HG03025 (cell line): ENCODE measurements around the gene GNAS-AS1.
"Not testable (repeated sequence)": the region's sequence is repeated elsewhere in the genome, so short reads cannot be mapped to it uniquely, and the experiment has no call there.

Experiments
- ATAC-seq: cut with Tn5 transposase; IDR thresholded peaks from one replicate; pipeline ENCODE4 v1.9.1; 2021; ENCODE audit warnings: mild to moderate bottlenecking, moderate library complexity; ENCODE audit not compliant: unreplicated experiment, low FRiP score

Gene GNAS-AS1

DNA sequence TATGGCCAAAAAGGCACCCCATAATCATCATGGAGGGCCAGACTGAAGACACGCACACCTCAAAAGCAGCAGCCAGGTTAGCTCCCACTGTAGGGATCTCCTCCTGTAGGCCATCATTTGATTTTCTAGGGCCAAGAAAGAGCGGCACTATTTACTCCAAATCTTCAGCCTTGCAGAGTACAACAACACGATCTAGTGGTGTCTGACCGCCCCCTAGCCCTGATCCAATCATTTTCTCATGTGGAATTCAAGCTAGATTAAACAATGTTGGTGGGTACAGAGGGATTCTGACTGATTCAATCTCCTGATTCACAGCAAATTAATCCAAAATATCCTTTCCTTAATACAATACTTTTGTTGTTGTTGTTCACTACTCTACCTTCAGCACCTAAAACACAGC lies 12.5 kb downstream of the GNAS-AS1 start:
- no peak for ATAC-seq

DNA sequence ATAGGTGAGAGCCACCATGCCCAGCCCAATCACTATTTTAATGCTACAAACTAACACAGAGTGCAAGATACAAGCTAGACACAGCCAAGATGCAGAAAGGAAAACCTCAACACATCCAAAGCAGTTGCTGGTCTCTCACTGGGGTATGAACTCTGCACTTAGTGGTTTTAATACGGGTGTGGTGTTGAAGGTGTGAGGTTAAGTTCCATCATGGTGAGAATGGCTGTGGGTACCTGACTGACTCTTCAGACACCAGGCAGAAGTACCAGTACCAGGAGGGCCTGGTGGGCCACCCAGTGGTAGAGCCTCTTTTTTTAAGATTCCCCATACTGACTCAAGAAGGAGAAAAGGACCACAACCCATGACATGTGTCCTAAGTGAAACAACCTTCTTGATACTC lies 13.0 kb downstream of the GNAS-AS1 start:
- ATAC-seq = no peak

DNA sequence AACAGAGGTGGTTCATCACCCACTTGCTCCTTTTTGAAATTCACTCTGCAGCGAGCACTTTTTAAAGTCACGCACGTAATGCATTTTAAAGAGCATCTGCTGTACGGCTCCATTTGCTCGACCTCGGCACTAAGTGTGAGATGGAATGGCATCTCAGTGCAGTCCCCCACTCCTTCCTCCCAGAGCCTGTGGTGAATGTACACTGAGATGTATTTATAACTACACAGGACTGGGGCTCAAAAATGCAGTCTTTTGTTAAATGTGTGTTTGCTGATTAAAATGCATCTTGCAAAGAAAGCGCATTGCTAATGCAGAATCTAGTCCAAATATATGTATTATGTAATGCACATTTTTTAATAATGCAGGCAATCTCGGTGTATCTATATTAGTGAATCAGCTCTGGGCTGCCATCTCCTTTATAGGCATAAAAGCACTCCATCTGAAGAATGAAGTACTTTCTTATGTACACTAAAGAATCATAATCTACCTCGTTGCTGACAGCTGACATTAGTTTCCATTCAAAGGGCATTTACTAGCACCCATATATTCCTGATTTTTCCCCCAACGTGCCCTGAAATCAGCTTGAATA lies 14.0 kb downstream of the GNAS-AS1 start:
- no peak for ATAC-seq

DNA sequence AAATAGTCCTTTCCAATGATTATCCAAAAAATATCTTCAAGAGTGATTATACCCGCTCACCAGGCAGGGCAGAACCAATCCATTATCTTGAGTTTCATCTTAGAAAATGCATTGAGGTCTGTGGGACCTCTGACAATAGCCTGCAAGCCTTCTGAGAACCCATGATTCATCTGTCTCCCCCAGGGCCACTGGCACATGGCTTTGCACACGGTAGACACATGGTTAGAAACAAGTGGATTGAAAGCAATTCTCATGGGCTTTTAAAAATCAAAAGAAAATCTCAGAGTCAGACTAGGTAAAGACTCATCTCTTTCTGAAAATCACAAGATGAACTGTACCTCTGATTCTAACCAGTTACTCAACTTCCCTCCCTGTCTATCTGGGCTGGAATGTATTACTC lies 15.5 kb downstream of the GNAS-AS1 start:
- ATAC-seq = no peak

DNA sequence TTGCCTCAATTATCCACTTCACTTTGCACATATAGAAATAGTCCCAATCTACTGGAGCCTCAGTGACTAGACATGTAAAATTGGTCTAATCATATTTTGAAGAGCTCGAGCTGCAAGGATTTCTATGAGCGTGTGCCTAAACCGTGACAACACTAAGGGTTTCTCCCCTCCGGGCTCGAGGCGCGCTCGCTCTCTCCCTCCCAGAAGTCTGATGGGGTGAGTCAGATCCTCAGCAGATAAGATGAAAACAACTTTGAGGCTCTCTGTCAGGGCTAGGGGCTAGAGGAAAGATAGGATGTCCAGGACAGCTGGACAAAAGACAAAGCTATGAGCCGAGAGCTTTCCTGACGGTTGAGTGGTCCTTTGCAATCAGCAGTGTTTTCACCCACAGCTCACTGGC lies 16.8 kb downstream of the GNAS-AS1 start:
- ATAC-seq = no peak

DNA sequence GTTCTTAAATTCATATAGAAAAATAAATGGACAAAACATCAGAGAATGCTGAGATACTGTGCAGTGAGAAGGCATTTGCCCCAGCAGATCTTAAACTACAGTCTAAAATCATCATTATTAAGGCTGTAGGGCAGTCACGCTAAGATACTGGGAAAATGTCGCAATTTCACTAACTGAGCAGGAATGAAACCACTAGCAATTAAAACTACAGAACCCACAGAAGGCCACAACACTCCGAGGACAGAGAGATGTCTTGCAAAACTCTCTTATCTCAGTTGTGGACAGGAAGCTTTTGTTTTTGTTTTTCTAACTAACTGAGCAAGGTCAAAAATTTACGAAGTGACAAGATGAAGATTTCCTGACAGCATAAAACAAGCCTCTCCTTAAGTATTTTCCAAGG lies 18.2 kb downstream of the GNAS-AS1 start:
- no peak for ATAC-seq

DNA sequence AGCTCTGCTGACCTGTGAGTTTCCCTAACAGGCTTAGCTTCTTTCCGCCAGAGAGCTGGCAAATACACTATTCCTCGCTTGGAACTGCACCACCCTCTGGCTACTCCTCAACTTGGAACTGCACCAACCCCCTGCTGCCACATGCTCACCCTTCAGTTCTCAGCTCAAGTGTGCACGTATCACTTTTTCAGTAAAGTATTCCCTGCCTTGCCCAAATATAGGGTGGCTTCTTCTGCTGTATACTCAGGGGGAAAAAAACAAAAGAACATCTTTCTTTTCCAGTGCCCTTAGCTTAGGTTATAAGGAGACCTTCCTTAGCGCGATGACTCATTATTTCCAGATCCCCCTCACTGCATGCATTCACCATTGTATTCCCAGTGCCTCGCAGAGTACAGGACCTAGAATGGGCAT lies 21.2 kb downstream of the GNAS-AS1 start:
- no peak for ATAC-seq

DNA sequence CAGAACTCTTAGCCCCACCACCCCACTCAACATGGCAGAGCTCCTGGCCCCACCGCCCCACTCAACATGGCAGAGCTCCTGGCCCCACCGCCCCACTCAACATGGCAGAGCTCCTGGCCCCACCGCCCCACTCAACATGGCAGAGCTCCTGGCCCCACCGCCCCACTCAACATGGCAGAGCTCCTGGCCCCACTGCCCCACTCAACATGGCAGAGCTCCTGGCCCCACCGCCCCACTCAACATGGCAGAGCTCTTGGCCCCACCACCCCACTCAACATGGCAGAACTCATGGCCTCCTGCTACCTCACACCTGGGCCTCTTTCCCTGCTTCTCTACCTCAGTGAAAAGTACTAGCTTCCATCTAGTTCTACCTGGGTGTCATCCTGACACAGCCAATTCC lies 21.9 kb downstream of the GNAS-AS1 start:
- ATAC-seq = not testable (repeated sequence)

DNA sequence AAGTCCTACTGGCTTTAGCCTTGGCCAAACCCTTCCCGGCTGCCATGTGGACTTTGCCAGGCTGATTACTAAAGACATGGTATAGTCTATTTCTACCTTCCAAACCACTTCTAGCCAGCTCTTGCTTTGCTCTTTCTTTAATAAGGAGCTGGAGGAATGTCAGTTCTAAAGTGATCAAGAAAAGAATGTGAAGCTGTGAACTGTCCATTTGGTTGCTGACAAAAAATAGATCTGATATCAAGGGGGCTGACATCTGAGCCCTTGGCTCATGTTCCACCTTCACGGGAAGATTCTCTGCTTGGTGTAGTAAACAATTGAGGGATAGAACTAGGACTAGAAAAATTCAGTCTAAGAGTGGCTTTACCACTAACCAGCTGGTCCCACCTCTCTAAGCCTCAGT lies 22.6 kb downstream of the GNAS-AS1 start:
- no peak for ATAC-seq

DNA sequence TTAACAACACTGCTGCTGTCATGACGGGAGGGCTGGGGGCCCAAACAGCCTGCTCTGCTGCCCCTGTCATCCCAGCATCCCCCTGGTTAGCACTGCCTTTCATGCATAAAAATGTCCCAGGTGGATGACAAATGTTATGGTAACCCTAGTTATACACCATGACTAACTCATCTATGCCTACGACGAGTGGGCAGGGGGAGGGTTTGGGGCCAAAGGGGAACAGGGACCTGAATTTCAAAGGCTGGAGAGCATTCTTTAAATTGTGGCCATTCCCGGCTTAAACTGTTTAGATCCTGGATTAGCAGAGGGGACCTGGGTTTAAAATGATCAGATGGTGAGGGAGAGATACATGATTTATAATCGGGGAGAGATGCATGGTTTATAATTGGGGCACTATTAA lies 24.4 kb downstream of the GNAS-AS1 start:
- ATAC-seq = no peak

DNA sequence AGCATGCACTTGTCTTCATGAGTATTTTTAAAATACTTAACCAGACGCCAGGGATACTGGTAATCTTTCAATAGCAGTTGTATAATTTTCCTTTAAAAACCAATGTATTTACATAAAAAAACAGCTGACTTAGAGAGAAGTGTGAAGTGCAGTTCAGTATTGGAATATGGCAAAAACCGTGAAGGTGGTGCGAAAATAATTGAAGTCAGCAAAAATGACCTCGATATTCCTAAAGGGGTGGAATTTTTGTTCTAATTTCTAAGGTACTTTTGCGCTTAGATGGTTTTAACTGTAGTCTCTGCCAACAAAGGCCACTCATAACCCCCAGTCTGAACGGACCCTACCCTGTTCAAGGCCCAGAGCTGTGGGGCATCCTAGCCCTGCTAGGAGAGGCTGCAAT lies 25.3 kb downstream of the GNAS-AS1 start:
- no peak for ATAC-seq

DNA sequence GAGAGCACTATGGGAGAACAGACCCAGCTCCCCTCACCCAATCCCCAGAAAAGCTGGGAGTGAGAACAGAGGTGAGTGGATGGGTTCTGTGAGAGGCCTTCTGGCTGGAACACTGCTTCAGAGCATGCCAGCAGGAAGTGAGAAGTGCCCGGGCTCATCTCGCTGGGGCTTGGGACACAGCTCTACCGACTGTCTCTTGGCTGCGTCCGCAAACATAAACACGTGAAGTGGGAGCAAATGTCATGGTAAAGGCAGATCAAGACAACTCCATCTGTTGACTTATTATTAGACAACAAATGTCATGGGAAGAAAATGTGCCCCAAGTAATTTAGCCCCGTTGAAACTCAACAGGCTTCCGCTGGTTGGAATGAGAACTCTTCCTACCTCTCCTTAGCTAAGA lies 25.9 kb downstream of the GNAS-AS1 start:
- no peak for ATAC-seq

DNA sequence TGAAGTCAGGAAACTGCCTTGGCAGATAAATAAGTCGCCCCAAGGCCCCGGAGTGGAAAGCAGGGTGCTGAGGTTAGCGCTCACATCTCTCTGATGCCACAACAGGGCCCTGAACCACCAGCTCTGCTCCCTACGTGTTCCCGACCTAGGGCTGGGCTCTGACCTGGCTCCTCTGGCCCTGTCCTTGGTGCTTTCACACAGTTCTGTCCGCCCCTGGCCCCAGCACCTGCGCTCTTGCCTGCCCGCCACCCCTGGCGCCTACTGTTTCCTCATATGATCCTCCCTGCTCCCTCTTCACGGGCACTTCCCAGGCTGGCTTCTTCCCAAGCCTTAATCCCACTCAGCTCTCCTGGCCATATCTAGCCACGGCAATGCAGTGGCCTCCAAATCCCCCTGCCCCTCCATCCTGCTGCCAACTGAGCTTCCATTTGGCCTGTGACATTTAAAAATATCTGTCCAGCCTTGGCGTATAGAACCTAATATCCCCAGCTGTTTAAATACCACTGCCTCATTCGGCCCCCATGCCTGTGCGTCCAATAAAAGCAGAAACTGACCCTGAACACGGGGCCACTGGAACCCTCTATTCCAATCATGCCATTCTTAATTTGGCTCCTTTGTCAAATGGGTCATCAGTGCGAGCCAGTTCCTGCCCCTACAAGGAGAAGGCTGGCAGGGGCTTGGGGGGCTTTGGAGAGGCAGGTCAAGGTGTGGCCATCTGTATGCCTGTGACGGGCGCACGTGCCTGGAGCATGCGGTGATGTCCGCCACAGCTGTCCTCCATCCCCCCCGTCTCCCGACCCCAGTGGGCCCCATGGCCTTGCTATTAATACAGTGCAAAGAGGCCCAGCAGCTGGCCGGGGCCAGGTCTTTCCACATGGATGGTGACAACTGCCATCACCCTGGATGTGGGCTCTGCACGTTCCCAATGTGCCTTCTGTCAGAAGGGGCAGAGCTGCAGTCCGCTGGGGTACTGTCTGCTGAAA lies 27.7 kb downstream of the GNAS-AS1 start:
- no peak for ATAC-seq

DNA sequence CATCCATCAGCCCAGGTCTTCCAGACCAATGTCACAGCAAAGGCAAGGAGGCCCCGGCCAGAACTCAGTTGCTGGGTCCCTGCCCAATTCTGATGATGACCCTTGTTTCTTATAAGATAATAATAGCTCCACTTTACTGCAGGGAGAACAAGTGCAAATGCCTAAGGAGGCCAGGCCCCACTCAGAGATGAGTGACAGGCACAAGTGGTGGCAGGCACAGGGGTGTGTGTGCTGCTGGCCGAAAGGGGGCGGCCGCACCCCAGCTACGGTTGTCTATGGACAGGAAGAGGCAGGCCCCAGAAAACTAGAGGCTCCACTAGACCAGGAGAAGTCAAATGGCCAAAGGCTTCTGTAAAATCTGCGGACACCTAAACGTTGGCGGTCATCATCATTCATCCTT lies 28.6 kb downstream of the GNAS-AS1 start:
- no peak for ATAC-seq

DNA sequence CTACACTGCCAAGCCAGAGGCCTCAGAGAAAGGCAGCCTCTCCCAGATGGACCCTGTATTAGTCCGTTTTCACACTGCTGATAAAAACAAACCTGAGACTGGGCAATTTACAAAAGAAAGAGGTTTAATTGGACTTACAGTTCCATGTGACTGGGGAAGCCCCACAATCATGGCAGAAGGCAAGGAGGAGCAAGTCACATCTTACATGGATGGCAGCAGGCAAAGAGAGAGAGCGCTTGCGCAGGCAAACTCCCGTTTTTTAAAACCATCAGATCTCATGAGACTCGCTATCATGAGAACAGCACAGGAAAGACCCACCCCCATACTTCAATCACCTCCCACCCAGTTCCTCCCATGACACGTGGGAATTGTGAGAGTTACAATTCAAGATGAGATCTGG lies 30.2 kb downstream of the GNAS-AS1 start:
- ATAC-seq = not testable (repeated sequence)

DNA sequence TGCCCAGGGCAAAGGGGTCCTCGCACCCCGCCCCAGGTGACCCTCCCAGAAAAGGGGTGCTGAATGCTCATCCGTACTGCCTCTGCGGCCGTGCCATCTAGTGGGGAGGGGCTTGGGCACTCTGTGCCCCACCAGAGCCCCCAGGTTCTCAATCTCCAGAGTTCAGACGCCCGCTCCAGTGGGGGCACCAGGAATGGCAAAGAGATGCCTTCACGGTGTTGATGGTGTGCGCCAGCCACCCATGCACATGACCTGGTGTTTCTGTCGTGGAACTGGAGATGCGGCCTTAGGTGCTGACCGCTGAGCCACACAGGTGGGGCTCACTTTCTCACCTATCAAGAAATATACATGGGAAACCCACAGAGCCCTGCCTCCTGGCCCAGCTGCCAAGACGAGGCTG lies 30.8 kb downstream of the GNAS-AS1 start:
- ATAC-seq = no peak

DNA sequence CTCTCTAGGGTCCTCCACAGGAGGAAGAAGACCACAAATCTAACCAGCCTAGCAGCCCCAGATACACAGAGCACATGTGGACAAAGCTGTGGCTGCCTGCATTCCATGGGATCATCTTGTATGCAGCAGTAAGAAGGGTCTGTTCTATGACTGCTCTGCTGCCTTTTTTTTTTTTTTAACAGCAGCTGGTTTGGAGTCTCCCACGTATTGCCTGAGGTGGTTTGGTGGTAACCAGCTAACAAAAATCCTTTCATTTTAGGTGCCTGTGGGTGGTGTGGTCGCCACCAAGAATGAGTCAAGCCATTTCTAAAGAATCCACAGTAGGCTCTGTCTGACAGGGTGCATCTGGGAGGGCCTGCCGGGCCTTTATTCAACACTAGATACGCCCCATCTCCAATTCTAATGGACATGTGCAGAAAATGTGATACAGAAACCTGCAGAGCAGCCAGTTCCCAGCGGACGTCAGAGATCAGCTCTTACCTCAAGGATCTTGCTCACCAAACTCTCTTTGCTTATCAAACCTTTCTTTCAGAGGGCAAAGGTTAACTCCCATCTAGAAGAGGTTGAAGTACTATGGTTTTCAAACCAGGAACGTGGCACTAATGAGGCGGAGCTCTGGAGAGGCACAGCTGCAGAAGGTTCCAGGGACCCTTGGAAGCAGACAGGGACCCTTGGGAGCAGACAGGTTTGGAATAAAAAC lies 32.0 kb downstream of the GNAS-AS1 start:
- ATAC-seq = no peak

DNA sequence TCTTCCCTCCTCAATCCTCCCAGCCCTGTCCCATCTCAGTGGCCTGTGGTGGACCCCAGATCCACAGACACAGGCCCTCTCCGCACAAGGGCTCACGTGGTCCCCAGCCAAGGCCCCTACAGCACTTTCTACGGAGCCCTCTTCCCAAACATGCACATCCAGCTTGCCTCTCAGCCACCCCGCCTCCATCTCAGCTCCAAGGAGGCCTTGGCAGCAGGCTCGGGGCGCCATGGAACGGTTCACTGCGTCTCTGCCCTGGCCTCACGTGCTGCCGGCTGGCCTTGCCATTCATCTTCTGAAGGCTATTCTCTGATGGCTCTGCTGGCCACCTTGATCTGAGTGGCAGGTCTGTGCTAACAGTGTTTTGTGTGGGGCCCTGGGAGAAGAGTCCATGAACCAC lies 33.0 kb downstream of the GNAS-AS1 start:
- ATAC-seq = no peak

DNA sequence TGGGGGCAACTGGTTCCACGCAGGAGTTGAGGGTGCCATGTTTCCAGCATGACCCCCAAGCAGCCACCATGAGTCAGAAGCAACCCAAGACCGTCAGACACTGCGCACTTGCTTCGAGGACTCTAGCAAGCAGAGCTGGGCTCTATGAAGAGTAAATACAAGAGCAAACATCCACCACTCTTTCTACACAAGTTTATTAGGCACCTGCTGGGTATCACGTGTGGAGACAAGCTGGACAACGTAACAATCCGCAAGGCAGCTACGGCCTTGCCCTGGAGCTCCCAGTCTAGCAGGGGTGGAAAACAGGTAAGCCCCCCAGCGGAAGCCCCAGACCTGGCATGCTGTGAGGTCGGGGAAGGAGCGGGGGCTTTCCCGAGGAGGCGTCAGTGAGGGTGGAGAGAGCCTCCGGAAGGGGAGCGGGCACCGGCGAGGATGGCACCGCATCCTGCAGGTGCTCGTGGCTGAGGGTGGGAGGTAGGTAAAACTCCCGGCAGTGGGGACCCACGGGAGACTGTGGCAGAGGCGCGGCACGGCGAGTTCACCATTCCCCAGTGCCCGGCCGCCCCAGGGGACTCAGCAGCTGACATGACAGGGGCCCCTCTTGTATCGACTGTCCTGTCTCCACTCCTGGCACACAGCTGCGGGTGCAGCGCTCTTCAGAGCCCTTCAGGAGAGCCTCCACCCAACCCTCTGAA lies 33.6 kb downstream of the GNAS-AS1 start:
- ATAC-seq = no peak

DNA sequence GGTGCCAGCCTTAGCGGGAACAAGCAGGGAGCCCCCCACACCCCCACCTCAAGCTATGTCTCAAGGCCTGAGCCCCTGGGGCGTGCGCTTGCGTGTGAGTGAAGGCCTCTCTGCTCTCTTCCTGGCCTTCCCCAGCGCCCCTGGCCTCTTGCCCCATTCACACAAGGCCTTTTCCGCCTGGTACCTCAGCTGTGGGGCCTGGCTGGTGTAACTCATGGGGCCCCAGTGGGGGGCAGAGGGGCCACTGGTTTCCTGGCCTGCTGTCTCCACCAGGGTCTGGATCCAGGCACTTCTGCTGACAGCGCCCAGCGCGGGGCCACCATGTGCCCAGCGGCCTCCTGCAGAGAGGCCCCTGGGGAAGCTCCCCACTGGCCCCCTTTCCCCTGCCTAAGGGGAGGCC lies 34.7 kb downstream of the GNAS-AS1 start:
- no peak for ATAC-seq

DNA sequence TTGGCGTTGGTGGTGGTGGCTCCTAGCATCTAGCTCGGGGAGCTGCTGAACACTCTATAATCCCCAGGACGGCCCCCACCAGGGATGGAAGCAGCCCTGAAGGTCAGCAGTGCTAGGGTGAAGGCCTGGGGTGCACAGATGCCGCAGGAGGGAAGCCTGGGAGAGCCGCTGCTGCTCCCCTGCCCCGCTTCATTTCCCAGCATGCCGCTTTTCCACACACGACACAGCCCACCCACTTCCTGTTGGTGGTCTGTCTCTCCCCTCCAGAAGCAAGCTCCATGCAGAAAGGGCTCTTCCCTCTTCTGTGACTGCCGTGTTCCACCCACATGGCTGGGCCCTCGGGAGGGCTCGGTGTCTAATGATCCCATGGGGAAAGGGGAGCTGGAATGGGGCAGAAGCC lies 35.3 kb downstream of the GNAS-AS1 start:
- ATAC-seq = no peak
